ENCODE results near the gene XXYLT1.
A peak's percentile ranks its signal among the peaks of the same experiment; 100 is the strongest.

XXYLT1 gene

DNA sequence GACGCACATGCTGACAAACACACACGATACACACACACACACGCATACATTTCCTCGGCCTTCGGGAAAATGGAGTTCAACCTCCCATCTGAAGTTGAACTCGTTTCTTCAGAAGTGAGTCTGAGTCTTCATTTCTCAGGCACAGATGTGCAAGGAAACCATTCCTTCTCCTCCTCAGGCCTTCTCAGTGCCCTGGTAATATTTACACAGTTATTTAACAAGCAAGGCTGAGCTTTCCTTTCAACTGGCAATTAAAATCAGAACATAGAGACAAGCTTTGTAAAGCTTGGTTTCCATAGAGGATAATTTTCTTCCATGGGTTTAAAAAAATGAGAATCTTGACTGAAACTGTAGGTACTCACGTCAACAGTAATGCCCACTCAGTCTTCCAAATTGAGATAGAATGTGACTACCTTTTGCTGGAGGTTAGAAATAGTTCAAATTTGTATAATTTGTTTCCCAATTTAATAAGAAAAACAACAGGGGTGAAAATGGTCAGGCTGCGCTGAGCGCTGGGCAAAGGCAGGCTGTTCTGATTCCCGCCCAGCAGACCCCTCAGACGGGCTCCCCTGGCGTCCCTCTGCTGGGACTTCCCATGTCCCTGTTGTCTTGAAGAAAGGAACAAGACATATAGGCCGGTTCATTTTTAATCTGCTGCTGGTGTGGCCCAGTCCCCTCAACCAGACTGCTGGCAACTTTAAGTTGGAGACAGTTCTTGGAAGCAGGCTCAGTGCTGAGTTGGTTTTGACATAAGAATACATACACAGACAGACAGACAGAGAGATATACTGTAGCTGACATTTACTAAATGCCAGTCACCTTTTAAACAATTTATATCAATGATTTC lies 174.3 kb downstream of the XXYLT1 start:
- H3K27me3 ChIP-seq (ENCODE audit: insufficient read depth, low read depth, severe bottlenecking): no peaks in the 10 kb centered on the region
- no peak overlapping the region for H3K27ac ChIP-seq
- H3K9me3 ChIP-seq (ENCODE audit: severe bottlenecking): no peaks in the 10 kb centered on the region
- TF ChIP-seq, protein P1, sequence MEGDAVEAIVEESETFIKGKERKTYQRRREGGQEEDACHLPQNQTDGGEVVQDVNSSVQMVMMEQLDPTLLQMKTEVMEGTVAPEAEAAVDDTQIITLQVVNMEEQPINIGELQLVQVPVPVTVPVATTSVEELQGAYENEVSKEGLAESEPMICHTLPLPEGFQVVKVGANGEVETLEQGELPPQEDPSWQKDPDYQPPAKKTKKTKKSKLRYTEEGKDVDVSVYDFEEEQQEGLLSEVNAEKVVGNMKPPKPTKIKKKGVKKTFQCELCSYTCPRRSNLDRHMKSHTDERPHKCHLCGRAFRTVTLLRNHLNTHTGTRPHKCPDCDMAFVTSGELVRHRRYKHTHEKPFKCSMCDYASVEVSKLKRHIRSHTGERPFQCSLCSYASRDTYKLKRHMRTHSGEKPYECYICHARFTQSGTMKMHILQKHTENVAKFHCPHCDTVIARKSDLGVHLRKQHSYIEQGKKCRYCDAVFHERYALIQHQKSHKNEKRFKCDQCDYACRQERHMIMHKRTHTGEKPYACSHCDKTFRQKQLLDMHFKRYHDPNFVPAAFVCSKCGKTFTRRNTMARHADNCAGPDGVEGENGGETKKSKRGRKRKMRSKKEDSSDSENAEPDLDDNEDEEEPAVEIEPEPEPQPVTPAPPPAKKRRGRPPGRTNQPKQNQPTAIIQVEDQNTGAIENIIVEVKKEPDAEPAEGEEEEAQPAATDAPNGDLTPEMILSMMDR (IDR thresholded peaks at IDR 0.05; ENCODE audit: low read depth, low read length): no peak
- no peak overlapping the region for H3K4me3 ChIP-seq (ENCODE audit: low read depth, low read length)
- no peak for DNase-seq
- H3K36me3 ChIP-seq: no peaks in the 10 kb centered on the region

DNA sequence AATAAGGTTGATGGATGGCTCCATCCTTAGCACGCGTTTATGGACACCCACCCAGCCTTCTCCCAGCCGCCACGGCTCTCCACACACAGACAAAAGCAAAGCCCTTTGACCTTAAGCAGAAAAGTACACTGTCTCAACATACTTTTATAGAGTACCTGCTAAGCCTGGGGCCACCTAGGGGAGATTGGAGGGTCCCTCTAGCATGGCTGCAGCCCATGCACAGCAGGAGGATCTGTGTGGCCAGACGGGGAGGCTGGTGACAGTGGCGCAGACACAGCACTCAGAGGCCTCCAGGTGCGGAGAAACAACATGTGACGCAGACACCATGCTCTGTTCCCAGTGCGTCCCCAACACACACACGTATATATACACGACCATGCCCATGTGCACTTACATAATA lies 174.9 kb downstream of the XXYLT1 start:
- TF ChIP-seq, protein P1 (IDR thresholded peaks at IDR 0.05; ENCODE audit: low read depth, low read length): no peak
- DNase-seq: no peak
- Histone ChIP-seq H3K4me3 (ENCODE audit: low read depth, low read length) (no peak overlapping the region), H3K36me3 (no peaks in the 10 kb centered on the region), H3K27me3 (ENCODE audit: insufficient read depth, low read depth, severe bottlenecking) (no peaks in the 10 kb centered on the region), H3K27ac (no peak overlapping the region), H3K9me3 (ENCODE audit: severe bottlenecking) (no peaks in the 10 kb centered on the region)

DNA sequence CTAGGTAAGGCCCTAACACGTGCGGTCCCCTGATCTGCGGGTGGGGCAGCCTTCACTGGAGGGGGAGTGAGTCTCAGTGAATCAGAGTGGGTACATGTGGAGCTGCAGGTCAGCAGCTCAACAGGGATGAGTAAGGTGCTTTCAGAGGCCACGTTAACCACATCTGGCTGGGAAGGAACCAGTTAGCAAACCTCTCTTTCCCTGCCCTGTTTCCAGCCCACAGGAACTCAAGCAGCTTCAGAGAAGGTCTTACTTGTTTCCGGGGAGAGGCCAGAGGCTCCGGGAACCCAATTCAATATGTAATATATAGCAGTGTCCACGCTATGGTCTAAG lies 175.3 kb downstream of the XXYLT1 start:
- no peak for DNase-seq
- H3K27ac ChIP-seq: no peak overlapping the region

DNA sequence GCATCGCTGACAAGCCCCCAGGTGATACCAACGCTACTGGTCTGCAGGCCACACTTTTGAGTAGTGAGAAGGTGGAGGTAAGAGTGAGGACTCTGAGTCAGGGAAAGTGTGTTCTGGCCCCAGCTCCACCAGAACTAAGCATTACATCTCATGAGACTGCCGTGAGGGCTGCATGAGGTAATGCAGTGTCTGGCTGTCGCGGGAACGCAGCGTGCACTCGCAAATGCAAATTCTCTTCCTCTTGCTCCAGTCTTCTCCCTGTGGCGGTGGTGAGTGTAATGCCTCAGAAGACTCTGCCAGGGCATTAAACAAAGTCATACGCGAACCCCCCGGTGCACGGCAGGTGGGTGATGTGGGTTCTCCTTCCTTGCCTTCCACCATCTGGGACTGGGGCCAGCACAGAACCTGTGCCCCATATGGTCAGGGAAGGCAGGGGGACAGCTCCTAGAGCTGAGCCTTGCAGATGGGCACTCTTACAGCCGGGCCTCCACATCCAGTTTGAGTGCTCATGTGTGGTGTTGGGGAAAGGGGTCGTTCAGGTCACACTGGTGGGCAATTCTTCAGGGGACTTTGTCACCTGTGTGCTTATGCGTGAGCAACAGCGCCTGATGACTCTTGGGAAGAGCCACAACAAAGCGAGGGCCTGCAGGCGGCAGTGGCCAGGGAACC lies 175.8 kb downstream of the XXYLT1 start:
- no peak for DNase-seq
- H3K36me3 ChIP-seq: no peaks in the 10 kb centered on the region
- no peaks in the 10 kb centered on the region for H3K9me3 ChIP-seq (ENCODE audit: severe bottlenecking)
- TF ChIP-seq, protein P1 (IDR thresholded peaks at IDR 0.05; ENCODE audit: low read depth, low read length): no peak
- H3K27ac ChIP-seq: no peak overlapping the region
- H3K27me3 ChIP-seq (ENCODE audit: insufficient read depth, low read depth, severe bottlenecking): no peaks in the 10 kb centered on the region
- H3K4me3 ChIP-seq (ENCODE audit: low read depth, low read length): no peak overlapping the region

More for the DNA sequence above, 175.3 kb downstream of the XXYLT1 start:
- TF ChIP-seq, protein P1 (IDR thresholded peaks at IDR 0.05; ENCODE audit: low read depth, low read length): no peak
- H3K36me3 ChIP-seq: no peaks in the 10 kb centered on the region
- no peaks in the 10 kb centered on the region for H3K27me3 ChIP-seq (ENCODE audit: insufficient read depth, low read depth, severe bottlenecking)
- no peak overlapping the region for H3K4me3 ChIP-seq (ENCODE audit: low read depth, low read length)
- H3K9me3 ChIP-seq (ENCODE audit: severe bottlenecking): no peaks in the 10 kb centered on the region

DNA sequence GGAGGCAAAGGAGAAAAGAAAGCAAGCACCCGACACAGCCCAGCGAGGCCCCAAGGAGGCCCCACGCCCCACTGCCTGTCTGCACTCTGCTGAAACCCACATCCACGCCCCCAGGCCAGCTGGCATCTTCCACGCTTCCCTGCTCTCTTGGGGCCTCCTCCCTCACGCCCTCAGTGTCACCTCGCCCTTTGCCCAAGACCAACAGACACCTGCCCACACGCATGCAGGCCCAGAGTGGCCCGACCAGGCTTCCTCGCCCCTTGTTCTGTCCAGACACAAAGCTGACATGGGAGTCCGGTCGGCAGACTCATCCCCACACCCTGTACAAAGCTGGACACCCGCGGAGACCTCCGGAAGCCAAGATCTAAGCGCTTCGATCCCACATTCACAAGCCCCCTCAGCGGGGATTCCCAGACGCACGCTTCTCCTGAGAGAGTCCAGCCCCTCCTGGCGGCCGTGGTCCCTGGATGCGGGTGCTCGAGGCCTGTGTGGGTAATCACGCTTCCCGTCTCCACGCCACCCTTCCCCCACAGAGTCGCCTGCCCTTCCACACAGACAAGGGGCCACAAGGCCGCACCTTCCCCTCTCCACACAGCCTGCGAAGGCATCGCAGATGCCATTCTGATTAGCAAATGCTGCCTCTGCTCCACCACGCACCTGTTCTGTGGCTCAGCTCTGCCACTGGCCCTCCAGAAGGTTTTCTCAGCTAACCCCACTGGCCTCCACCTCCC lies 176.6 kb downstream of the XXYLT1 start:
- DNase-seq: peak; percentile 45
- Histone ChIP-seq H3K9me3 (ENCODE audit: severe bottlenecking) (no peaks in the 10 kb centered on the region), H3K4me3 (ENCODE audit: low read depth, low read length) (no peak overlapping the region), H3K27ac (peak overlapping the region; percentile 18; the same call in 1 of the 2 replicates), H3K36me3 (no peaks in the 10 kb centered on the region), H3K27me3 (ENCODE audit: insufficient read depth, low read depth, severe bottlenecking) (no peaks in the 10 kb centered on the region)
- TF ChIP-seq, protein P1 (IDR thresholded peaks at IDR 0.05; ENCODE audit: low read depth, low read length): no peak
